A673 (cell line): ENCODE results near the gene MRPL30. TPM values are rescaled to one million over a fixed set of nuclear protein-coding genes. Genes with fewer than 3 reads are reported as not detected.

Source experiments
- BruUV-seq: library from RNA; stranded (reverse); fragments of 400-500 nt; replicated peaks from 2 replicates; lab custom pipeline; 2021; lab: Mats Ljungman, UMichigan
- CTCF ChIA-PET: fragments of 300-600 bp; sonication (Branson Sonifier 250); formaldehyde crosslinking; loops from one replicate; lab custom pipeline; 2022; ENCODE audit warnings: antibody characterized with exemption; lab: Charles Lee
- POLR2A ChIA-PET: fragments of 300-600 bp; sonication (Branson Sonifier 250); formaldehyde crosslinking; loops from one replicate; lab custom pipeline; 2022; ENCODE audit warnings: antibody characterized with exemption; ENCODE audit not compliant: low non-redundant PET; lab: Charles Lee
- DNase-seq: peaks from one replicate; pipeline ENCODE4 v3.0.0-alpha.2; 2015; ENCODE audit warnings: low spot score
- H3K27ac ChIP-seq: fragments of 200-600 bp; sonication (generic); 2 replicates; pipeline ENCODE4 v1.5.1; 2016; ENCODE audit warnings: mixed run types, low read depth, mild to moderate bottlenecking, mixed read lengths, antibody characterized with exemption, low read length; ENCODE audit not compliant: poor library complexity, severe bottlenecking
- H3K27me3 ChIP-seq: fragments of 200-600 bp; sonication (generic); replicated peaks from 2 replicates; pipeline ENCODE4 v1.6.1; 2017; ENCODE audit warnings: mixed run types, low read depth, mild to moderate bottlenecking, mixed read lengths, antibody characterized with exemption, low read length; ENCODE audit not compliant: insufficient read depth, poor library complexity
- H3K36me3 ChIP-seq: fragments of 200-600 bp; sonication (generic); 2 replicates; pipeline ENCODE4 v1.6.1; 2016; ENCODE audit warnings: mixed run types, mild to moderate bottlenecking, mixed read lengths, antibody characterized with exemption, low read length; ENCODE audit not compliant: insufficient read depth, poor library complexity, severe bottlenecking
- H3K4me1 ChIP-seq: fragments of 200-600 bp; sonication (generic); 2 replicates; pipeline ENCODE4 v1.6.1; 2017; ENCODE audit warnings: mixed run types, mild to moderate bottlenecking, mixed read lengths, antibody characterized with exemption, low read length; ENCODE audit not compliant: insufficient read depth, poor library complexity, severe bottlenecking
- H3K4me3 ChIP-seq: fragments of 200-600 bp; sonication (generic); 2 replicates; pipeline ENCODE4 v1.5.1; 2016; ENCODE audit warnings: low read depth, mixed run types, mild to moderate bottlenecking, mixed read lengths, low read length; ENCODE audit not compliant: poor library complexity, severe bottlenecking
- H3K9me3 ChIP-seq: fragments of 200-600 bp; sonication (generic); 2 replicates; pipeline ENCODE4 v1.6.1; 2016; ENCODE audit warnings: mixed run types, low read depth, mild to moderate bottlenecking, mixed read lengths, antibody characterized with exemption, low read length; ENCODE audit not compliant: poor library complexity, severe bottlenecking
- CTCF ChIP-seq: fragments of 300-800, 200-600 bp; sonication (generic); conservative IDR thresholded peaks from 2 replicates; pipeline ENCODE4 v1.5.1; 2017; ENCODE audit warnings: low read depth, mild to moderate bottlenecking, antibody characterized with exemption, low read length, moderate library complexity, mixed read lengths
- EZH2 ChIP-seq: fragments of 200-600 bp; sonication (generic); IDR thresholded peaks from 2 replicates; pipeline ENCODE4 v1.6.1; 2017; ENCODE audit warnings: borderline replicate concordance, low read depth, mild to moderate bottlenecking, mixed read lengths, antibody characterized with exemption, low read length; ENCODE audit not compliant: poor library complexity, severe bottlenecking
- intact Hi-C: fragments of 100-400 bp; cut with micrococcal nuclease; formaldehyde crosslinking; loops from one replicate; pipeline ENCODE4 v1.10.0; 2022; ENCODE audit not compliant: unreplicated experiment
- total RNA-seq: library from RNA; stranded (reverse); gene quantifications from 2 replicates; pipeline ENCODE4 v1.2.3, GENCODE V29; 2021

The MRPL30 gene
- total RNA-seq, 1 experiment from 2014 or later, result 59.9 TPM

GRCh38 chr2:99200076-99200800, 19.3 kb downstream of the MRPL30 start:
- Histone ChIP-seq H3K9me3 (no peaks in the 10 kb centered on the region), H3K27me3 (no peaks in the 10 kb centered on the region), H3K4me1 (no peaks in the 10 kb centered on the region), H3K4me3 (no peak overlapping the region), H3K36me3 (peaks cover 15% of the 10 kb centered on the region), H3K27ac (no peak overlapping the region)
- ChIA-PET CTCF (no interaction called here), POLR2A (no interaction called here)
- BruUV-seq, result no TSS peak
- DNase-seq, result no peak
- no peak for TF ChIP-seq EZH2
- TF ChIP-seq CTCF, result no peak
- intact Hi-C loops, result no loop called here

GRCh38 chr2:99201959-99202678, 21.1 kb downstream of the MRPL30 start:
- Histone ChIP-seq H3K4me3 (no peak overlapping the region), H3K36me3 (peaks cover under 1% of the 10 kb centered on the region), H3K27me3 (no peaks in the 10 kb centered on the region), H3K9me3 (no peaks in the 10 kb centered on the region), H3K27ac (no peak overlapping the region), H3K4me1 (no peaks in the 10 kb centered on the region)
- CTCF ChIA-PET, result no interaction called here
- no peak for DNase-seq
- no TSS peak for BruUV-seq
- intact Hi-C loops, result no loop called here
- POLR2A ChIA-PET, result no interaction called here
- TF ChIP-seq CTCF (0 out of 2 replicates have a peak, but pooled peaks have one; percentile 10), EZH2 (no peak)

- H3K27me3 ChIP-seq, result no peaks in the 10 kb centered on the region
- H3K4me1 ChIP-seq, result no peaks in the 10 kb centered on the region
- no peak overlapping the region for H3K4me3 ChIP-seq
- POLR2A ChIA-PET, result no interaction called here
- H3K27ac ChIP-seq, result no peak overlapping the region
- CTCF ChIA-PET, result no interaction called here
- BruUV-seq, result no TSS peak
- intact Hi-C loops, result no loop called here
- no peak for DNase-seq
- H3K36me3 ChIP-seq, result no peaks in the 10 kb centered on the region
- H3K9me3 ChIP-seq, result no peaks in the 10 kb centered on the region
- no peak for TF ChIP-seq EZH2
- TF ChIP-seq CTCF, result no peak
Measured at GRCh38 chr2:99205491-99205890, 24.5 kb downstream of the MRPL30 start.
